NCI-H446 (cell line): Measurements from ENCODE around the gene COG5.

Experiments used
- DNase-seq, 2 experiments: peaks; one replicate each; lab custom pipeline; 2025; lab: John Stamatoyannopoulos, UW

COG5 gene

GRCh38 chr7:107330478-107330877 lies 233.2 kb downstream of the COG5 start:
- DNase-seq: no peak

- no peak for DNase-seq
These were observed 235.6 kb downstream of the COG5 start for GRCh38 chr7:107327986-107328569.

- no peak for DNase-seq
These were observed 237.7 kb downstream of the COG5 start for GRCh38 chr7:107326061-107326460.

GRCh38 chr7:107322015-107322414 lies 241.7 kb downstream of the COG5 start:
- no peak for DNase-seq

- no peak for DNase-seq
These were observed 242.1 kb downstream of the COG5 start for GRCh38 chr7:107321611-107322010.

GRCh38 chr7:107319724-107320228 lies 243.9 kb downstream of the COG5 start:
- no peak for DNase-seq

GRCh38 chr7:107318523-107319160 lies 245.1 kb downstream of the COG5 start:
- no peak for DNase-seq

- DNase-seq: no peak
These were observed 248.0 kb downstream of the COG5 start for GRCh38 chr7:107315716-107316220.

- DNase-seq: no peak
These were observed 250.4 kb downstream of the COG5 start for GRCh38 chr7:107313355-107313754.

- no peak for DNase-seq
These were observed 251.3 kb downstream of the COG5 start for GRCh38 chr7:107312418-107312817.

- DNase-seq: no peak
These were observed 254.4 kb downstream of the COG5 start for GRCh38 chr7:107309296-107309695.

- DNase-seq: no peak
These were observed 259.1 kb downstream of the COG5 start for GRCh38 chr7:107304636-107305035.

GRCh38 chr7:107304063-107304462 lies 259.7 kb downstream of the COG5 start:
- no peak for DNase-seq

GRCh38 chr7:107302250-107302847 lies 261.4 kb downstream of the COG5 start:
- no peak for DNase-seq

GRCh38 chr7:107294182-107294581 lies 269.5 kb downstream of the COG5 start:
- DNase-seq: no peak

- no peak for DNase-seq
These were observed 271.1 kb downstream of the COG5 start for GRCh38 chr7:107292591-107292990.

GRCh38 chr7:107291434-107291833 lies 272.3 kb downstream of the COG5 start:
- DNase-seq: no peak

- no peak for DNase-seq
These were observed 276.7 kb downstream of the COG5 start for GRCh38 chr7:107286751-107287621.

GRCh38 chr7:107284911-107285479 lies 278.7 kb downstream of the COG5 start:
- no peak for DNase-seq

- DNase-seq: no peak
These were observed 286.4 kb downstream of the COG5 start for GRCh38 chr7:107277331-107277730.

GRCh38 chr7:107276220-107276827 lies 287.4 kb downstream of the COG5 start:
- no peak for DNase-seq
